Neural cell (in vitro differentiated cells): Measurements from ENCODE around the gene ELMO1. TPM values are rescaled to one million over a fixed set of nuclear protein-coding genes. Genes with fewer than 3 reads are reported as not detected.

Experiments used
- H2AFZ ChIP-seq: fragments of 200-600, 300-800 bp; sonication (generic), shearing (Covaris generic); 2 replicates; pipeline ENCODE4 v1.6.0; 2014; ENCODE audit warnings: low read depth, mild to moderate bottlenecking, antibody characterized with exemption, low read length, moderate library complexity
- H3F3A ChIP-seq: fragments of 200-600 bp; shearing (Covaris generic); 2 replicates; pipeline ENCODE4 v1.6.1; 2016; ENCODE audit warnings: mild to moderate bottlenecking, moderate library complexity, mixed read lengths, antibody characterized with exemption, low read length; ENCODE audit not compliant: insufficient read depth, poor library complexity, severe bottlenecking
- H3K27ac ChIP-seq: fragments of 200-600, 300-800 bp; sonication (generic), shearing (Covaris generic); 2 replicates; pipeline ENCODE4 v1.5.1; 2014; ENCODE audit warnings: mild to moderate bottlenecking, low read length, moderate library complexity
- H3K27me3 ChIP-seq: fragments of 300-800, 200-600 bp; sonication (generic), shearing (Covaris generic); 2 replicates; pipeline ENCODE4 v1.6.0; 2014; ENCODE audit warnings: mild to moderate bottlenecking, low read depth, low read length, moderate library complexity; ENCODE audit not compliant: insufficient read depth
- H3K36me3 ChIP-seq: fragments of 300-800, 200-600 bp; sonication (generic), shearing (Covaris generic); 2 replicates; pipeline ENCODE4 v1.5.1; 2014; ENCODE audit warnings: mild to moderate bottlenecking, antibody characterized with exemption, low read length, moderate library complexity; ENCODE audit not compliant: insufficient read depth
- H3K4me2 ChIP-seq: fragments of 300-800, 200-600 bp; sonication (generic), shearing (Covaris generic); 2 replicates; pipeline ENCODE4 v1.6.0; 2014; ENCODE audit warnings: mild to moderate bottlenecking, low read length
- H3K4me3 ChIP-seq: fragments of 300-800, 200-600 bp; sonication (generic), shearing (Covaris generic); 2 replicates; pipeline ENCODE4 v1.5.1; 2014; ENCODE audit warnings: mild to moderate bottlenecking, low read length, moderate library complexity
- H3K79me2 ChIP-seq: fragments of 200-600 bp; shearing (Covaris generic); replicated peaks from 2 replicates; pipeline ENCODE4 v1.6.0; 2014; ENCODE audit warnings: mild to moderate bottlenecking, low read length, moderate library complexity; ENCODE audit not compliant: insufficient read depth
- H3K9ac ChIP-seq: fragments of 300-800, 200-600 bp; sonication (generic), shearing (Covaris generic); 2 replicates; pipeline ENCODE4 v1.6.1; 2016; ENCODE audit warnings: mild to moderate bottlenecking, low read length, mixed read lengths
- H3K9me2 ChIP-seq: fragments of 200-600 bp; shearing (Covaris generic); 2 replicates; pipeline ENCODE4 v1.6.1; 2016; ENCODE audit warnings: mild to moderate bottlenecking, low read length, mixed read lengths; ENCODE audit not compliant: insufficient read depth
- H3K9me3 ChIP-seq: fragments of 200-600, 300-800 bp; sonication (generic), shearing (Covaris generic); 2 replicates; pipeline ENCODE4 v1.6.1; 2016; ENCODE audit warnings: mild to moderate bottlenecking, mixed run types, low read length, moderate library complexity, mixed read lengths
- H4K20me1 ChIP-seq: fragments of 200-600 bp; shearing (Covaris generic); 2 replicates; pipeline ENCODE4 v1.6.1; 2016; ENCODE audit warnings: mild to moderate bottlenecking, mixed run types; ENCODE audit not compliant: insufficient read depth
- EP300 ChIP-seq: fragments of 450-650 bp; conservative IDR thresholded peaks from 2 replicates; pipeline ENCODE4 v1.6.1; 2014; ENCODE audit warnings: antibody characterized with exemption, mild to moderate bottlenecking, moderate library complexity; ENCODE audit not compliant: poor library complexity, severe bottlenecking
- EZH2 ChIP-seq: fragments of 200-600, 300-800 bp; shearing (Covaris generic), sonication (generic); IDR thresholded peaks from 2 replicates; pipeline ENCODE4 v1.6.1; 2014; ENCODE audit warnings: antibody characterized with exemption, low read length, borderline replicate concordance, mild to moderate bottlenecking; ENCODE audit not compliant: insufficient read depth, poor library complexity, severe bottlenecking
- MXI1 ChIP-seq: fragments of 450-650 bp; conservative IDR thresholded peaks from 2 replicates; pipeline ENCODE4 v1.6.1; 2014; ENCODE audit warnings: antibody characterized with exemption, mild to moderate bottlenecking; ENCODE audit not compliant: poor library complexity, severe bottlenecking
- POLR2AphosphoS5 ChIP-seq: IDR thresholded peaks from 2 replicates; pipeline ENCODE4 v1.6.1; 2012
- RAD21 ChIP-seq: fragments of 450-650 bp; conservative IDR thresholded peaks from 2 replicates; pipeline ENCODE4 v1.6.1; 2014; ENCODE audit warnings: antibody characterized with exemption, mild to moderate bottlenecking, moderate library complexity
- REST ChIP-seq: IDR thresholded peaks from 2 replicates; pipeline ENCODE4 v1.6.1; 2012; ENCODE audit warnings: borderline replicate concordance
- SMC3 ChIP-seq: fragments of 450-650 bp; conservative IDR thresholded peaks from 2 replicates; pipeline ENCODE4 v1.6.1; 2014; ENCODE audit warnings: antibody characterized with exemption, mild to moderate bottlenecking, moderate library complexity; ENCODE audit not compliant: poor library complexity
- TAF1 ChIP-seq: IDR thresholded peaks from 2 replicates; pipeline ENCODE4 v1.6.1; 2012; ENCODE audit warnings: low read depth
- polyA plus RNA-seq: library from polyadenylated mRNA; depleted of rRNA; stranded (reverse); fragments of >200 nt; gene quantifications from 2 replicates; pipeline ENCODE4 v1.2.3, GENCODE V29; 2014
- TF ChIP-seq, protein P1 (sequence below): fragments of 450-650 bp; IDR thresholded peaks from 2 replicates; pipeline ENCODE4 v1.5.1; 2014; ENCODE audit warnings: antibody characterized with exemption, mild to moderate bottlenecking, moderate library complexity; ENCODE audit not compliant: poor library complexity, severe bottlenecking

ELMO1 gene
- polyA plus RNA-seq, 1 donor from 2014 or later = 12.2 TPM

GRCh38 chr7:37367010-37367409, 81.7 kb downstream of the ELMO1 start:
- TF ChIP-seq REST (no peak), POLR2AphosphoS5 (no peak), SMC3 (no peak), MXI1 (no peak), TAF1 (no peak), EP300 (no peak), RAD21 (no peak), EZH2 (no peak)
- TF ChIP-seq, protein P1, sequence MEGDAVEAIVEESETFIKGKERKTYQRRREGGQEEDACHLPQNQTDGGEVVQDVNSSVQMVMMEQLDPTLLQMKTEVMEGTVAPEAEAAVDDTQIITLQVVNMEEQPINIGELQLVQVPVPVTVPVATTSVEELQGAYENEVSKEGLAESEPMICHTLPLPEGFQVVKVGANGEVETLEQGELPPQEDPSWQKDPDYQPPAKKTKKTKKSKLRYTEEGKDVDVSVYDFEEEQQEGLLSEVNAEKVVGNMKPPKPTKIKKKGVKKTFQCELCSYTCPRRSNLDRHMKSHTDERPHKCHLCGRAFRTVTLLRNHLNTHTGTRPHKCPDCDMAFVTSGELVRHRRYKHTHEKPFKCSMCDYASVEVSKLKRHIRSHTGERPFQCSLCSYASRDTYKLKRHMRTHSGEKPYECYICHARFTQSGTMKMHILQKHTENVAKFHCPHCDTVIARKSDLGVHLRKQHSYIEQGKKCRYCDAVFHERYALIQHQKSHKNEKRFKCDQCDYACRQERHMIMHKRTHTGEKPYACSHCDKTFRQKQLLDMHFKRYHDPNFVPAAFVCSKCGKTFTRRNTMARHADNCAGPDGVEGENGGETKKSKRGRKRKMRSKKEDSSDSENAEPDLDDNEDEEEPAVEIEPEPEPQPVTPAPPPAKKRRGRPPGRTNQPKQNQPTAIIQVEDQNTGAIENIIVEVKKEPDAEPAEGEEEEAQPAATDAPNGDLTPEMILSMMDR = no peak
- Histone ChIP-seq H3K9me2 (no peaks in the 10 kb centered on the region), H3K27ac (no peak overlapping the region), H3K4me2 (no peak overlapping the region), H3K36me3 (no peaks in the 10 kb centered on the region), H3K9me3 (no peaks in the 10 kb centered on the region), H3K9ac (no peak overlapping the region), H3K4me3 (no peak overlapping the region), H2AFZ (no peak overlapping the region), H3K79me2 (no peaks in the 10 kb centered on the region), H3K27me3 (no peaks in the 10 kb centered on the region), H4K20me1 (no peaks in the 10 kb centered on the region), H3F3A (no peaks in the 10 kb centered on the region)

DNA sequence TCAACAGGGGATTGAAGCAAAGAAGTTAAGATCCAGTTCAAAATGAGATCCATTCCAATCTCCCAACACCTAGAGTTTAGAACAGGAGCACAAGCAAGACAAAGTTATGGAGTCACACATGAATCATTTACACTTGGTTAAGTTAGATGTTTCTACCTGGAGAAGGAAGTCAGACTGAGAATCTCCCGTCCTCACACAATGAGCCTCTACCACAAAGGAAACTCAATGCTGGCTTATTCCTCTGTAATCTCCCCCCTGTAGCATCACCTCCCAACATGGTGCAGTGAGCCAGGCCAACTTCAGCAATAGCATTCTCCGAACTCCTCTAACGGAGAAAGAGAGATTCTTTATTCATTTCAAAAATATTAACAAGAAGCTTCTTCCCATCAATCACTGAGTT, 82.2 kb downstream of the ELMO1 start:
- Histone ChIP-seq H3K27me3 (no peaks in the 10 kb centered on the region), H2AFZ (no peak overlapping the region), H4K20me1 (no peaks in the 10 kb centered on the region), H3F3A (no peaks in the 10 kb centered on the region), H3K36me3 (no peaks in the 10 kb centered on the region), H3K27ac (no peak overlapping the region), H3K9me3 (no peaks in the 10 kb centered on the region), H3K4me3 (no peak overlapping the region), H3K4me2 (no peak overlapping the region), H3K9me2 (no peaks in the 10 kb centered on the region), H3K79me2 (no peaks in the 10 kb centered on the region), H3K9ac (no peak overlapping the region)
- TF ChIP-seq SMC3 = no peak
- no peak for TF ChIP-seq EZH2
- TF ChIP-seq, protein P1 = no peak
- no peak for TF ChIP-seq REST
- TF ChIP-seq POLR2AphosphoS5 = no peak
- TF ChIP-seq MXI1 = no peak
- TF ChIP-seq EP300 = no peak
- no peak for TF ChIP-seq RAD21
- no peak for TF ChIP-seq TAF1
